NCI-H510A (cell line): ENCODE measurements around the gene KCNRG.
"Not testable (repeated sequence)": the region's sequence is repeated elsewhere in the genome, so short reads cannot be mapped to it uniquely, and the experiment has no call there.

Experiments
- DNase-seq: peaks from one replicate; lab custom pipeline; 2025; lab: John Stamatoyannopoulos, UW

KCNRG gene

GRCh38 chr13:50015258-50015657 is at the start of gene KCNRG:
Gene KCNRG (plus strand): TSS chr13:50015444. CDS start chr13:50015494, 50 bp downstream.
- no peak for DNase-seq

- no peak for DNase-seq
These were observed 47.8 kb upstream of the KCNRG start for GRCh38 chr13:49967456-49967855.

GRCh38 chr13:49972709-49973108 is 42.5 kb upstream of the KCNRG start:
- DNase-seq: no peak

DNA sequence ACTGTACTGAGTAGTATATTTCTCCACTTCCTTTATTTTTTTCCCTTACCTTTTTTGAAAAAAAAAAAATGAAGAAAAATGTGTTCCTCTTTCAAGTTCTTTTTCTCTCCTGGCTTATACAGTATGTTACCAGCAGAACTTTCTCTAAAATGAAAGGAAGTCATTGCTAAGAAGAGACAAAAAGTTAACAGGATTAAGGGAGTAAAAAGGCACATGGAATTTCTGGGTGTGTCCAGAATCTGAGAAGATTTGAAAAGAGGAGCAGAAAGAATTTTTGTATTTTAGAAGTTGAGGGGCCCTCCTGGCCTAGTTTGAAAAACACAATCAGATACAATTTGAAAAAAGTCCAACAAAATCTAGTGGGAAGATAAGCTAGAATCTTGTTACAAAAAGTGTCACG is 39.4 kb upstream of the KCNRG start:
- no peak for DNase-seq

- peak; percentile 16 for DNase-seq
These were observed 38.7 kb upstream of the KCNRG start for GRCh38 chr13:49976314-49977258.

GRCh38 chr13:49977992-49978391 is 37.3 kb upstream of the KCNRG start:
- DNase-seq: no peak

GRCh38 chr13:49980266-49980665 is 35.0 kb upstream of the KCNRG start:
- DNase-seq: no peak

DNA sequence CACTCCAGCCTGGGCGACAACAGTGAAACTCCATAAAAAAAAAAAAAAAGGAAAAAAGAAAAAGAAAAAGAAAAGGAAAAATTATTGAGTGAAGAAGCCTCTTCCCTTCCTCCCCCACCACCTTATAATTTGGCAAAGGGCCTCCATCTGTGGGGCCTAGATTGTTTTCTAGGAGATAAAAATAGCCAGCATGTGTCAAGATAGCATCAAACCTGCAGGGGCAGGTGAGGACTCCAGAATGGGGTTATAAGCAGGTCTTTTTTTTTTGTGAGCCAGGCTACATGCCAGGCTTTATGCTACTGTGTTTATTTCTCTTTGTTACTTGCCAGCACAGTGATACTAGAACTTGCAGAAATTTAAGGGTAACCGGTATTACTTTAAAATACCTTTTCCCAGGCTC is 30.1 kb upstream of the KCNRG start:
- no peak for DNase-seq

GRCh38 chr13:49986471-49986870 is 28.8 kb upstream of the KCNRG start:
- DNase-seq: no peak

DNA sequence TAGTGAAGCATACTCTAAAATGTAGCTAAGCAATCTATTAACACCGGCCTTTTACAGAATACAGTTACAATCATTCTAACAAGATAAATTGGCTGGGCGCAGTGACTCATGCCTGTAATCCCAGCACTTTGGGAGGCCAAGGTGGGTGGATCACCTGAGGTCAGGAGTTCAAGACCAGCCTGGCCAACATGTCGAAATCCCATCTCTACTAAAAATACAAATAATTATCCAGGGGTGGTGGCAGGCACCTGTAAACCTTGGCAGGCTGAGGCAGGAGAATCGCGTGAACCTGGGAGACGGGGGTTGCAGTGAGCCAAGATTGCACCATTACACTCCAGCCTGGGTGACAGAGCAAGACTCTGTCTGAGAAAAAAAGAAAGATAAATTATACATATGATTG is 24.6 kb upstream of the KCNRG start:
- DNase-seq: not testable (repeated sequence)

GRCh38 chr13:49993111-49993510 is 22.1 kb upstream of the KCNRG start:
- DNase-seq: no peak

GRCh38 chr13:49993666-49994065 is 21.6 kb upstream of the KCNRG start:
- DNase-seq: no peak

- no peak for DNase-seq
These were observed 19.6 kb upstream of the KCNRG start for GRCh38 chr13:49995625-49996101.

GRCh38 chr13:49996161-49996915 is 18.9 kb upstream of the KCNRG start:
- peak; percentile 90 for DNase-seq

DNA sequence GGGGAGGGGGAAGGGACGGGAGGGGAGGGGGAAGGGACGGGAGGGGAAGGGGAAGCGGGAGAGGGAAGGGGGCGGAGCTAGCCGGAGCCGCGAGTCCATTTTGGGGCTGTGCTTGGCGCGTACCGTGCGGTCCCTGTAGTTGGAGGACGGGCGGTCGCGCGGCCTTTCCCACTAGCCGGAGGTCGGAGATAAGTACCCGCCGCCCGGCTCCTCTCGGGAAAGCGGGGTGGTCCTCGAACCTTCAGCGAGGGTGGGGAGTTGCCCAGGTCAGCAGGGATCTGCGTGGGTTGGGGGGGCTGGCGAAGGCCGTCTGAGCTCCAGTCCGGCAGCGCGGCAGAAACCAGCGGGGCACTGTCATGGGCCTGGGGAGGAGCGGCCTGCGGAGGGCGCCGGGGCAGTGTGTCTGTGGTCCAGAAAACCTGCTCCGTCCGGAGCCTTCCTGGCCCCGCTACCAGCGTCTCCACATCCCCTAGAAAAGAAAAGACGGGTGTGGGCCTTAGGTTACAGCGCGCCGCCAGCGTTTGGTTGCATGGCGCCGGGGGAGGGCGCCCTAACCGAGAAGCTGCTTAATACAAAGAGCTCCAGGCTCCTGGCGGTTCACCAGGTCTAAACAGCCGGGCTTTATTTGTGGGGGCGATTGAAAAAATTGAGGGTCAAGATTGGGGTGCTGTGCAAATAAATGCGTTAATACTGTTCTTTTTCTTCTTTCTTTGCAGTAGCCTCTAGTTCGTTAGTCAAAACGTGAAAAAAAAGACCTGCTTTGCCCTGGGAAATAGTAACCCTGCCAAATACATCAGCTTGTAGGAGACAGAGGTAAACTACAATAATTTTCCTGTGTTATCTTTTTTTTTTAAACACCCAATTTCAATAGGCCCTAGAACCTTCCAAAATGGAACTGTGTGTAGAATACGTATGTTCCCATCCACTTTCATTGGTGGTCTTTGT is 18.0 kb upstream of the KCNRG start, which contains the start of gene TRIM13:
TRIM13 (plus strand) TSS at position 92 of the 945 bp plus-strand sequence. CDS start 14,899 bp downstream, outside the sequence.
- peak; percentile 90 for DNase-seq

DNA sequence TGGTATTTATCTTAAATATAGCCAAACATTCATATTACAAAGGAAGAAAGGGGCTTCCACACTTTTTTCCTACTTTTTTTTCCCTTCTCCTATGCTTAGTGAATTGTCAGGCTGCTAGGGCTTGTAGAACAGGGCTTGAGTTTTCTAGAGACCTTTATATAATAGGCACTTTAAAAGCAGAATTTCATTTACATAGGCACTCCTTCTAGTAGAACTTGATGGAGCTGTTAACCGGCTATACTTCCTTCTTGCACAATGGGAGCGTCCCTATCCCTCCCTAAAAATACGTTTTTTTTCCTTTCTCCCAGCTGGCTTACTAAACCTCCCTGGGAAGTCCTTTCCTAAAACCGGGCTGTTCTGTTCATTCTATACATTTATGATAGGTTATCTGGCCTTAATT is 17.3 kb upstream of the KCNRG start:
- DNase-seq: no peak

DNA sequence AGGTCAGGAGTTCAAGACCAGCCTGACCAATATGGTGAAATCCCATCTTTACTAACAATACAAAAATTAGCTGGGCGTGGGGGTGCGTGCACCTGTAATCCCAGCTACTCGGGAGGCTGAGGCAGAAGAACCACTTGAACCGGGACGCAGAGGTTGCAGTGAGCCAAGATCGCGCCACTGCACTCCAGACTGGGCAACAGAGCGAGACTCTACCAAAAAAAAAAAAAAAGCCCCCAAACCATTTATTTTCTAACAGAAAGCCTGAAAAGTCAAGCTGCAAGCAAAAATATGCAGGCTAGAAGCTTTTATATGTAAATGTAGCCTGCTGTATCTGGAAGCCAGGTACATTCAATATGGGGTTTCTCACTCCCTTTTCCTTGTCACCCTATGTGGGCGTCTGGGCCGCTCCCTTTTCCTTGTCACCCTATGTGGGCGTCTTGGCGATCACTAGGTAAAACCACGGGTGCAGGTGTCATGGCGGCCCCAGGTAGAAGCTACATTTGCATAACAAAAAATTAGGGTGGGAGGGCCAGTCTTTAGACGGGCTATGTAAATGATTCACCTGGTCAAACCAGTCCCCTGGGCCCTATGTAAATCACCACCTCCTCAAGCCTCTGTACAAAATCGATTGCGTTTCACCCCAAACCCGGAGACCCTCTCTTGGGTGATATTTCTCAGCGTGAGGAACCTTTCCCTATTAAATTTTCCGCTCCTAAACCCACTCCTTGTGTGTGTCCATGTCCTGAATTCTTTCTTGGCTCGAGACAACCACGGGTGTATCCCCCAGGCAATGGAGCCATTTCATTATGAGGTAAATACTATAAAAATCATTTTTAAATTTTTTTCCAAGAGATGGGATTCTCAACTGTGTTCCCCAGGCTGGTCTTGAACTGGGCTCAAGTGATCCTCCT is 16.3 kb upstream of the KCNRG start:
- no peak for DNase-seq

DNA sequence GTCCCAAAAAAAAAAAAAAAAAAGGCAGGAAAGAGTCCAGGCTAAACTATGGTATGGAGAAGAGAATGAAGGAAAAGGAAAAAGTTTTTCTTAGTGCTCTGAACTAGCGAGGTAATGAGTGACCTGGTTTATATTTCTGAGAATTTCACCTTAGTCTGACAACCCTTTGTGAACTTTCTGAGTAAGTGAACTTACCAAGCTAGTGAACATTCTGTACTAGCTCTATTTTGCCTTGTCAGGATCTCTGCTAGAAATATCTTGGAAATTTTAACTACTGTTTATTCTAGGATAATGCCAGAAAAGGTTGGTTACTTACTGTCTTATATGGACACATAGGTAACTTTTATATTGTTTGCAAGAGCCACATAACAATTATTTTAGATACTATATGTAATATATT is 14.0 kb upstream of the KCNRG start:
- no peak for DNase-seq

DNA sequence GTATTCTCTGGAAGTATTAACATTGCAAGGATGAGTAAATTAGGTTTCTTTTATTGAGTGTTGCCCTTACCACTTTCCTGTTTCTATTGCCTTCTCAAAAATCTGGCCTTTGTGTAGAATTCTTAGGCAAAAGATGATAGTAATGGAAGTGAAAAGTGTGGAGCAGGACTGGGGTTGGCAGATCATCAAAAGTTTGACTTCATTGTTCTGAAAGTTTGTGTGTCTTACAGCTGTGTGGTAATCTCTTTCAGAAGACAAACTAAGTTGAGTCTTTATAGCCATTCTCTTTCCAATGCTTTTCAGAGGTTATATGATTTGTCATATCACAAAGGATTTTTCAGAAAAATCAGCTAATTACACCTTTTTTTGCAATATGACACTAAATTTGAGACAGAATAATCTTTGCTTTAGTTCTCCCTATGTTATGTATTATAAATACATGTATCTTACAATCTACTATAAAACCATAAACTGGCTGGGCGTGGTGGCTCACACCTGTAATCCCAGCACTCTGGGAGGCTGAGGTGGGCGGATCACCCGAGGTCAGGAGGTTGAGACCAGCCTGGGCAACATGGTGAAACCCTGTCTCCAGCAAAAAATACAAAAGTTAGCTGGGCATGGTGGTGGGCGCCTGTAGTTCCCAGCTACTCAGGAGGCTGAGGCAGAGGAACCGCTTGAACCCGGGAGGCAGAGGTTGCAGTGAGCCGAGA is 8.7 kb upstream of the KCNRG start:
- DNase-seq: no peak

- no peak for DNase-seq
These were observed 3.8 kb upstream of the KCNRG start for GRCh38 chr13:50011461-50011860.
